ENCODE measurements around the gene CYP46A1.
A peak's percentile ranks its signal among the peaks of the same experiment; 100 is the strongest.

Gene CYP46A1

GRCh38 chr14:99676657-99677056 is 7.4 kb upstream of the CYP46A1 start:
- H3K4me1 ChIP-seq (ENCODE audit: insufficient read depth, low read length), result peaks cover 8% of the 10 kb centered on the region
- H3K4me3 ChIP-seq (ENCODE audit: low read length), result no peak overlapping the region
- H3K9ac ChIP-seq (ENCODE audit: low read depth, low read length), result no peak overlapping the region
- no peak overlapping the region for H3K27ac ChIP-seq (ENCODE audit: low read length)
- no peaks in the 10 kb centered on the region for H3K36me3 ChIP-seq (ENCODE audit: insufficient read depth, low read depth, low read length)
- no peaks in the 10 kb centered on the region for H3K27me3 ChIP-seq (ENCODE audit: insufficient read depth, low read length)
- H3K9me3 ChIP-seq (ENCODE audit: insufficient read depth, low read depth, low read length), result peaks cover 23% of the 10 kb centered on the region

GRCh38 chr14:99677231-99678140 is 6.6 kb upstream of the CYP46A1 start:
- H3K9ac ChIP-seq (ENCODE audit: low read depth, low read length), result no peak overlapping the region
- no peak overlapping the region for H3K4me3 ChIP-seq (ENCODE audit: low read length)
- no peak overlapping the region for H3K27ac ChIP-seq (ENCODE audit: low read length)
- no peaks in the 10 kb centered on the region for H3K36me3 ChIP-seq (ENCODE audit: insufficient read depth, low read depth, low read length)
- H3K27me3 ChIP-seq (ENCODE audit: insufficient read depth, low read length), result no peaks in the 10 kb centered on the region
- no peaks in the 10 kb centered on the region for H3K4me1 ChIP-seq (ENCODE audit: insufficient read depth, low read length)
- H3K9me3 ChIP-seq (ENCODE audit: insufficient read depth, low read depth, low read length), result peaks cover 23% of the 10 kb centered on the region

GRCh38 chr14:99678198-99678597 is 5.9 kb upstream of the CYP46A1 start:
- Histone ChIP-seq H3K9me3 (ENCODE audit: insufficient read depth, low read depth, low read length) (peaks cover 23% of the 10 kb centered on the region), H3K27me3 (ENCODE audit: insufficient read depth, low read length) (no peaks in the 10 kb centered on the region), H3K9ac (ENCODE audit: low read depth, low read length) (no peak overlapping the region), H3K27ac (ENCODE audit: low read length) (no peak overlapping the region), H3K4me1 (ENCODE audit: insufficient read depth, low read length) (0 out of 2 replicates have a peak, but pooled peaks cover 2% of the 10 kb centered on the region), H3K36me3 (ENCODE audit: insufficient read depth, low read depth, low read length) (no peaks in the 10 kb centered on the region), H3K4me3 (ENCODE audit: low read length) (no peak overlapping the region)

- Histone ChIP-seq H3K27me3 (ENCODE audit: insufficient read depth, low read length) (no peaks in the 10 kb centered on the region), H3K36me3 (ENCODE audit: insufficient read depth, low read depth, low read length) (no peaks in the 10 kb centered on the region), H3K27ac (ENCODE audit: low read length) (no peak overlapping the region)
Observed at GRCh38 chr14:99679111-99679510, 5.0 kb upstream of the CYP46A1 start.

GRCh38 chr14:99679543-99679942 is 4.6 kb upstream of the CYP46A1 start:
- Histone ChIP-seq H3K27ac (ENCODE audit: low read length) (no peak overlapping the region), H3K9ac (ENCODE audit: low read depth, low read length) (no peak overlapping the region), H3K4me3 (ENCODE audit: low read length) (no peak overlapping the region), H3K36me3 (ENCODE audit: insufficient read depth, low read depth, low read length) (no peaks in the 10 kb centered on the region), H3K9me3 (ENCODE audit: insufficient read depth, low read depth, low read length) (peaks cover 23% of the 10 kb centered on the region), H3K4me1 (ENCODE audit: insufficient read depth, low read length) (0 out of 2 replicates have a peak, but pooled peaks cover 2% of the 10 kb centered on the region), H3K27me3 (ENCODE audit: insufficient read depth, low read length) (no peaks in the 10 kb centered on the region)

More at GRCh38 chr14:99679111-99679510, 5.0 kb upstream of the CYP46A1 start:
- Histone ChIP-seq H3K9me3 (ENCODE audit: insufficient read depth, low read depth, low read length) (peaks cover 23% of the 10 kb centered on the region), H3K9ac (ENCODE audit: low read depth, low read length) (no peak overlapping the region), H3K4me3 (ENCODE audit: low read length) (no peak overlapping the region), H3K4me1 (ENCODE audit: insufficient read depth, low read length) (0 out of 2 replicates have a peak, but pooled peaks cover 2% of the 10 kb centered on the region)

GRCh38 chr14:99679996-99680395 is 4.1 kb upstream of the CYP46A1 start:
- Histone ChIP-seq H3K4me1 (ENCODE audit: insufficient read depth, low read length) (0 out of 2 replicates have a peak, but pooled peaks cover 2% of the 10 kb centered on the region), H3K27ac (ENCODE audit: low read length) (no peak overlapping the region), H3K4me3 (ENCODE audit: low read length) (no peak overlapping the region), H3K27me3 (ENCODE audit: insufficient read depth, low read length) (no peaks in the 10 kb centered on the region), H3K36me3 (ENCODE audit: insufficient read depth, low read depth, low read length) (no peaks in the 10 kb centered on the region), H3K9ac (ENCODE audit: low read depth, low read length) (no peak overlapping the region), H3K9me3 (ENCODE audit: insufficient read depth, low read depth, low read length) (peaks cover 23% of the 10 kb centered on the region)

GRCh38 chr14:99681101-99681831 is 2.8 kb upstream of the CYP46A1 start:
- H3K27me3 ChIP-seq (ENCODE audit: insufficient read depth, low read length), result peaks cover 4% of the 10 kb centered on the region; the same call in 1 of the 2 replicates
- H3K27ac ChIP-seq (ENCODE audit: low read length), result no peak overlapping the region
- H3K36me3 ChIP-seq (ENCODE audit: insufficient read depth, low read depth, low read length), result no peaks in the 10 kb centered on the region
- peaks cover 23% of the 10 kb centered on the region for H3K9me3 ChIP-seq (ENCODE audit: insufficient read depth, low read depth, low read length)
- no peak overlapping the region for H3K4me3 ChIP-seq (ENCODE audit: low read length)
- peaks cover 5% of the 10 kb centered on the region; the same call in 1 of the 2 replicates for H3K4me1 ChIP-seq (ENCODE audit: insufficient read depth, low read length)
- no peak overlapping the region for H3K9ac ChIP-seq (ENCODE audit: low read depth, low read length)

GRCh38 chr14:99681832-99682148 is 2.3 kb upstream of the CYP46A1 start:
- Histone ChIP-seq H3K27me3 (ENCODE audit: insufficient read depth, low read length) (peaks cover 4% of the 10 kb centered on the region; the same call in 1 of the 2 replicates), H3K4me1 (ENCODE audit: insufficient read depth, low read length) (peaks cover 5% of the 10 kb centered on the region; the same call in 1 of the 2 replicates), H3K36me3 (ENCODE audit: insufficient read depth, low read depth, low read length) (no peaks in the 10 kb centered on the region), H3K4me3 (ENCODE audit: low read length) (no peak overlapping the region), H3K9me3 (ENCODE audit: insufficient read depth, low read depth, low read length) (peaks cover 23% of the 10 kb centered on the region), H3K9ac (ENCODE audit: low read depth, low read length) (no peak overlapping the region), H3K27ac (ENCODE audit: low read length) (no peak overlapping the region)

- Histone ChIP-seq H3K9ac (ENCODE audit: low read depth, low read length) (peak overlapping the region; percentile 89; the same call in 1 of the 2 replicates), H3K27ac (ENCODE audit: low read length) (no peak overlapping the region), H3K4me1 (ENCODE audit: insufficient read depth, low read length) (peaks cover 5% of the 10 kb centered on the region; the same call in 1 of the 2 replicates), H3K36me3 (ENCODE audit: insufficient read depth, low read depth, low read length) (no peaks in the 10 kb centered on the region), H3K27me3 (ENCODE audit: insufficient read depth, low read length) (peaks cover 4% of the 10 kb centered on the region; the same call in 1 of the 2 replicates), H3K4me3 (ENCODE audit: low read length) (peak overlapping the region; percentile 92), H3K9me3 (ENCODE audit: insufficient read depth, low read depth, low read length) (peaks cover 13% of the 10 kb centered on the region)
Observed at GRCh38 chr14:99682809-99683618, 1.1 kb upstream of the CYP46A1 start.

- Histone ChIP-seq H3K27ac (ENCODE audit: low read length) (no peak overlapping the region), H3K9ac (ENCODE audit: low read depth, low read length) (peak overlapping the region; percentile 16; the same call in 1 of the 2 replicates), H3K36me3 (ENCODE audit: insufficient read depth, low read depth, low read length) (no peaks in the 10 kb centered on the region), H3K4me3 (ENCODE audit: low read length) (peak overlapping the region; percentile 64), H3K27me3 (ENCODE audit: insufficient read depth, low read length) (peaks cover 4% of the 10 kb centered on the region; the same call in 1 of the 2 replicates), H3K9me3 (ENCODE audit: insufficient read depth, low read depth, low read length) (no peaks in the 10 kb centered on the region), H3K4me1 (ENCODE audit: insufficient read depth, low read length) (peaks cover 5% of the 10 kb centered on the region; the same call in 1 of the 2 replicates)
Observed at GRCh38 chr14:99684410-99684934, 374 bp downstream of the CYP46A1 start.

GRCh38 chr14:99685151-99685591 is 1.1 kb downstream of the CYP46A1 start:
- Histone ChIP-seq H3K27ac (ENCODE audit: low read length) (no peak overlapping the region), H3K9ac (ENCODE audit: low read depth, low read length) (no peak overlapping the region), H3K4me1 (ENCODE audit: insufficient read depth, low read length) (peaks cover 5% of the 10 kb centered on the region; the same call in 1 of the 2 replicates), H3K36me3 (ENCODE audit: insufficient read depth, low read depth, low read length) (no peaks in the 10 kb centered on the region), H3K4me3 (ENCODE audit: low read length) (no peak overlapping the region), H3K9me3 (ENCODE audit: insufficient read depth, low read depth, low read length) (no peaks in the 10 kb centered on the region), H3K27me3 (ENCODE audit: insufficient read depth, low read length) (peaks cover 4% of the 10 kb centered on the region; the same call in 1 of the 2 replicates)

Measured in iPS-20b (cell line).